Measurements from ENCODE around the gene KMT5C.

KMT5C gene

DNA sequence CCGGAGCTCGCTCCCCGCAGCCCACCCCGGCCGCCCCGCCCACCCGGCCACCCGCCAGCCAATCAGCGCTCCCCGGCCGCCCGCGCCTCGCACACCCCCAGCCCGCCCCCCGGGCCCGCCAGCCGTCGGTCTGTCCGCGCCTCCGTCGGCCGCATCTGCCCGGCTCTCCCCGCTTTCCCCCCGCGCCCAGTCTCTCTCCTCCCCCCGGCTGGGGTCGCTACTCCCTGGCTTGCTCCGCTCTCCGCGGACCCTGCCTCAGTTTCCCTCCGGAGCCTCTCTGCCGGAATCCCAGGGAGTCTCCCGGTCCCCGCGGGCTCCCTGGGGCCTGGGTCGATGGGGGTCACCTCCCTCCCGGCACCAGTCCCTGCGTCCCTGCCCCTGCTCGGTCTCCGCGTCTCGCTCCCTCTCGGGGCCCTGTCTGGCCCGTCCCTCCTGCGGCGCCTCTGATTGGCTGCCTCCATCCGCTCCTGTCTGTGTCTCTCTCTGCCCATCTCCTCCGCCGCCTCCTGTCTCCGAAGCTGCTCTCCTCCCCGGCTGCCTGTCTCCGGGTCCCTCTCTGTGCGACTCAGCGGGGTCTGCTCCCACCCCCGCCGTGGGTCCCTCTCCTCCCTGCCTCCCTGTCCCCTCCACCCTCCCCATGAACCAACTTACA is 30.1 kb downstream of the KMT5C start:
- TF ChIP-seq, protein P1, sequence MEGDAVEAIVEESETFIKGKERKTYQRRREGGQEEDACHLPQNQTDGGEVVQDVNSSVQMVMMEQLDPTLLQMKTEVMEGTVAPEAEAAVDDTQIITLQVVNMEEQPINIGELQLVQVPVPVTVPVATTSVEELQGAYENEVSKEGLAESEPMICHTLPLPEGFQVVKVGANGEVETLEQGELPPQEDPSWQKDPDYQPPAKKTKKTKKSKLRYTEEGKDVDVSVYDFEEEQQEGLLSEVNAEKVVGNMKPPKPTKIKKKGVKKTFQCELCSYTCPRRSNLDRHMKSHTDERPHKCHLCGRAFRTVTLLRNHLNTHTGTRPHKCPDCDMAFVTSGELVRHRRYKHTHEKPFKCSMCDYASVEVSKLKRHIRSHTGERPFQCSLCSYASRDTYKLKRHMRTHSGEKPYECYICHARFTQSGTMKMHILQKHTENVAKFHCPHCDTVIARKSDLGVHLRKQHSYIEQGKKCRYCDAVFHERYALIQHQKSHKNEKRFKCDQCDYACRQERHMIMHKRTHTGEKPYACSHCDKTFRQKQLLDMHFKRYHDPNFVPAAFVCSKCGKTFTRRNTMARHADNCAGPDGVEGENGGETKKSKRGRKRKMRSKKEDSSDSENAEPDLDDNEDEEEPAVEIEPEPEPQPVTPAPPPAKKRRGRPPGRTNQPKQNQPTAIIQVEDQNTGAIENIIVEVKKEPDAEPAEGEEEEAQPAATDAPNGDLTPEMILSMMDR (conservative IDR thresholded peaks at IDR 0.05), result no peak
- no peak for TF ChIP-seq ZFX (IDR thresholded peaks at IDR 0.05)
- H3K27ac ChIP-seq, result no peak overlapping the region

DNA sequence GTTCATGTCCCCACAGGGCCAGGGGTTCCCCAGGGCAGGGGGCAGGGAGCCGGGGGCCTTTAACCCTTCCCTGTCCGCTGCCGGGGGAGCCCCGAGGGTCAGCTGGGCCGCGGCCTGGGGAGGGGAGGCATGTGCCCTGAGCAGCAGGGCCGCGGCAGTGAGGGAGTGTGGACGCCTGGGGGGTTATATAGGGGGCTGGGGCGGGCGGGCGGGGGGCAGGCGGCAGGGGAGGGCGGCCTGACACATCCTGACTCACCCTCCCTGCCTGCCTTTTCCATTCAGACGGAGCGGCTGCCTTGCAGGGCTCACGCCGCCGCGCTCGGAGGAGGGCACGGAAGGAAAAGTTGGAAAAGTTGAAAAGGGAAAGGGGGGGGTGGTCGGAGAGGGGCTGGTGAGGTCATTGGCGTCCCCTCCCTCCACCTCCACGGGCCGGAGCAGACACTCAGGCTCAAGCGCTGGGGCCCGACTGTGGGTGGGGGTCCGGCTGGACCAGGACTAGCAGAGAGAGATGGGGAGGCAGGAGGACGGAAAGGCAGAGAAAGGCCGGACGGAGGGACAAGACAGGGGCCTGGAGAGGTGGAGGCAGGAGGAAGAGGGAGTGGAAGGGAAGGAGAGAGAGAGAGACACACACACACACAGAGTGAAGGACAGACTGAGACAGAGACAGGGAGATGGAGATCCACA is 30.8 kb downstream of the KMT5C start, which contains the start of gene IL11:
IL11 (minus strand) TSS at position 159 of the 684 bp plus-strand sequence; CDS start at position 6, 153 bp downstream.
- no peak within 1 kb of the TSS for H3K27ac ChIP-seq
- TF ChIP-seq, protein P1 (conservative IDR thresholded peaks at IDR 0.05), result no peak
- no peak for TF ChIP-seq ZFX (IDR thresholded peaks at IDR 0.05)

- no peak overlapping the region for H3K27ac ChIP-seq
- TF ChIP-seq, protein P1 (conservative IDR thresholded peaks at IDR 0.05), result no peak
- TF ChIP-seq ZFX (IDR thresholded peaks at IDR 0.05), result no peak
These were observed 32.8 kb downstream of the KMT5C start for GRCh38 chr19:55372316-55373081.

DNA sequence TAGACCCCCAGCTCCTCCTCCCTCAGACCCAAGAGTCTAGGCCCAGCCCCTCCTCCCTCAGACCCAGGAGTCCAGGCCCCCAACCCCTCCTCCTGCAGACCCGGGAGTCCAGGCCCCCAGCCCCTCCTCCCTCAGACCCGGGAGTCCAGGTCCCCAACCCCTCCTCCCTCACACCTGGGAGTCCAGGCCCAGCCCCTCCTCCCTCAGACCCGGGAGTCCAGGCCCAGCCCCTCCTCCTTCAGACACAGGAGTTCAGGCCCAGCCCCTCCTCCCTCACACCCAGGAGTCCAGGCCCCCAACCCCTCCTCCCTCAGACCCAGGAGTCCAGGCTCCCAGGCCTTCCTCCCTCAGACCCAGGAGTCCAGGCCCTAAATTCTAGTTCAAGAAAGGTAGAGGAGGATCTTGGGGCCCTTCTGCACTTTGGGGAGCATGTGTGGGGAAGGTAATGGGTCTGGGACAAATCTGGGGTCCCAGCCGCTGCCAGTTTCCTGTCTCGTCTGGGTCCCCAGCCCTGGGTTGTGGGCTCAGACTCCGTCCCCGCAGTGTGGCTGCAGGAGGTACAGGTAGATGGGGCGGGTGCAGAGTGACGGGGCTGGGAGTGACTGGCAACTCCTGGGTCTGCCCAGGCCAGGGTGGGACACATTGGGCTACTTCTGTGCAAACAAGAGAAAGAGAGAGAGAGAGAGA is 33.8 kb downstream of the KMT5C start:
- no peak for TF ChIP-seq ZFX (IDR thresholded peaks at IDR 0.05)
- TF ChIP-seq, protein P1 (conservative IDR thresholded peaks at IDR 0.05), result no peak
- H3K27ac ChIP-seq, result no peak overlapping the region

- H3K27ac ChIP-seq, result no peak overlapping the region
These were observed 34.5 kb downstream of the KMT5C start for GRCh38 chr19:55373993-55374757.

GRCh38 chr19:55376241-55376933 is 36.7 kb downstream of the KMT5C start, which contains the start of gene TMEM190:
Gene TMEM190 (plus strand): TSS chr19:55376826. CDS start chr19:55376854, 28 bp downstream.
- TF ChIP-seq, protein P1 (conservative IDR thresholded peaks at IDR 0.05), result no peak
- TF ChIP-seq ZFX (IDR thresholded peaks at IDR 0.05), result no peak
- no peak within 1 kb of the TSS for H3K27ac ChIP-seq

More at GRCh38 chr19:55373993-55374757, 34.5 kb downstream of the KMT5C start:
- no peak for TF ChIP-seq ZFX (IDR thresholded peaks at IDR 0.05)
- TF ChIP-seq, protein P1 (conservative IDR thresholded peaks at IDR 0.05), result no peak

All from C4-2B (cell line).